BJ (cell line): ENCODE results near the gene AKT3. TPM values are rescaled to one million over a fixed set of nuclear protein-coding genes. Genes with fewer than 3 reads are reported as not detected.

Experiments used
- CTCF ChIA-PET: fragments of 350-600 bp; formaldehyde crosslinking; extraction: SDS; loops from one replicate; lab custom pipeline; 2021; ENCODE audit warnings: antibody characterized with exemption, inconsistent platforms; lab: Yijun Ruan, JAX
- POLR2A ChIA-PET: fragments of 300-600 bp; sonication (Branson Sonifier 250); formaldehyde crosslinking; extraction: SDS; loops from one replicate; lab custom pipeline; 2021; ENCODE audit warnings: antibody characterized with exemption; lab: Charles Lee
- DNase-seq: peaks from one replicate; pipeline ENCODE4 v3.0.0-alpha.2; 2011; ENCODE audit warnings: low read depth
- H3K27me3 ChIP-seq: 2 replicates; pipeline ENCODE4 v1.6.0; 2011; ENCODE audit warnings: low read length; ENCODE audit not compliant: control insufficient read depth, insufficient read depth
- H3K36me3 ChIP-seq: 2 replicates; pipeline ENCODE4 v1.5.1; 2011; ENCODE audit warnings: low read length; ENCODE audit not compliant: control insufficient read depth, insufficient read depth
- H3K4me3 ChIP-seq: 2 replicates; pipeline ENCODE4 v1.5.1; 2011; ENCODE audit warnings: low read depth, mild to moderate bottlenecking, control low read depth, low read length
- polyA plus RNA-seq: library from polyadenylated mRNA; depleted of rRNA; stranded (reverse); fragments of >200 nt; gene quantifications from 2 replicates; pipeline ENCODE4 v1.2.3, GENCODE V29; 2011
- TF ChIP-seq, protein P1 (sequence below): IDR thresholded peaks from 2 replicates; pipeline ENCODE4 v1.5.1; 2011; ENCODE audit warnings: low read depth, mild to moderate bottlenecking, control low read depth, inconsistent platforms, low read length, moderate library complexity; ENCODE audit not compliant: insufficient read depth

AKT3 gene
- polyA plus RNA-seq, 1 experiment = 23.8 TPM

DNA sequence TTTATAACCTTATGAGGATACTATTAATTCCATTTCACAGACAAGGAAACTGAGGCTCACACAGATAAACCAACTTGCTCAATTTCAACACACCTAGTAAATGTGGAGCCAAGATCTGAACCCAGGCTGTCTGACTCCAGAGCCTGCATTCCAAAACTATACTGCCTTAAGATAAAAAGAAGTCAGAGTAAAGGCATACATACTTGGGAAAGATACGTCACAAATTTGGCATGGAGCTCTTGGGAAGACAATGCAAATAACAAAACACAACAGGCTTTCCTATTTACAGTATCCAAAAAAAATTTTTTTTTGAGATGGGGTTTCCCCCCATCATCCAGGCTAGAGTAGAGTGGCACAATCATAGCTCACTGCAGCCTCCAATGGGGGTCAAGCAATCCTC lies 5.9 kb downstream of the AKT3 start:
- no peak for DNase-seq
- Histone ChIP-seq H3K4me3 (no peak overlapping the region), H3K27me3 (no peaks in the 10 kb centered on the region), H3K36me3 (no peaks in the 10 kb centered on the region)
- TF ChIP-seq, protein P1, sequence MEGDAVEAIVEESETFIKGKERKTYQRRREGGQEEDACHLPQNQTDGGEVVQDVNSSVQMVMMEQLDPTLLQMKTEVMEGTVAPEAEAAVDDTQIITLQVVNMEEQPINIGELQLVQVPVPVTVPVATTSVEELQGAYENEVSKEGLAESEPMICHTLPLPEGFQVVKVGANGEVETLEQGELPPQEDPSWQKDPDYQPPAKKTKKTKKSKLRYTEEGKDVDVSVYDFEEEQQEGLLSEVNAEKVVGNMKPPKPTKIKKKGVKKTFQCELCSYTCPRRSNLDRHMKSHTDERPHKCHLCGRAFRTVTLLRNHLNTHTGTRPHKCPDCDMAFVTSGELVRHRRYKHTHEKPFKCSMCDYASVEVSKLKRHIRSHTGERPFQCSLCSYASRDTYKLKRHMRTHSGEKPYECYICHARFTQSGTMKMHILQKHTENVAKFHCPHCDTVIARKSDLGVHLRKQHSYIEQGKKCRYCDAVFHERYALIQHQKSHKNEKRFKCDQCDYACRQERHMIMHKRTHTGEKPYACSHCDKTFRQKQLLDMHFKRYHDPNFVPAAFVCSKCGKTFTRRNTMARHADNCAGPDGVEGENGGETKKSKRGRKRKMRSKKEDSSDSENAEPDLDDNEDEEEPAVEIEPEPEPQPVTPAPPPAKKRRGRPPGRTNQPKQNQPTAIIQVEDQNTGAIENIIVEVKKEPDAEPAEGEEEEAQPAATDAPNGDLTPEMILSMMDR = no peak
- POLR2A ChIA-PET = no interaction called here
- CTCF ChIA-PET = no interaction called here

GRCh38 chr1:243842978-243843511 lies 7.0 kb downstream of the AKT3 start:
- no peak overlapping the region for H3K4me3 ChIP-seq
- CTCF ChIA-PET = interaction anchor here (0.5 kb wide), 1 partner anchor 1418 kb away, joined by 6 read pairs; no protein-coding TSS in a partner anchor
- no peaks in the 10 kb centered on the region for H3K36me3 ChIP-seq
- TF ChIP-seq, protein P1 = no peak
- peak; percentile 89 for DNase-seq
- H3K27me3 ChIP-seq = no peaks in the 10 kb centered on the region
- POLR2A ChIA-PET = no interaction called here

DNA sequence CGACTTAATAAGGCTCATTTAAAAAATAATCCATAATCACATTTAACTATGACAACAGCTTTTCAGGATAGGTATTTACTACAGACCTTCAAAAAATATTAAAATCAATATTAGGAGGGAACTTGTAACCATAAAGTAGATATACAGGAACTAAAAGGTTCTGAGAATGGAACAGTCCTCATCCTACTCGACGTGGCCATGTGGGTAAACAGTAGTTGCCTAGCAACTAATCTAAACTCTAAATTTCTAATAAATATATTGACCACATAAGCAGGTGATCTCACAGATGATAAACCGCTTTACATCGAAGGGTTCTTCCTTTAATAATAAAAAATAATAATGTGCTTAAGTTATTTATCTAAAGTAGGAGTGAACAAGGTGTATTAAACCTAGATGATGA lies 7.9 kb downstream of the AKT3 start:
- ChIA-PET POLR2A (no interaction called here), CTCF (no interaction called here)
- H3K4me3 ChIP-seq = no peak overlapping the region
- TF ChIP-seq, protein P1 = no peak
- no peak for DNase-seq
- H3K27me3 ChIP-seq = no peaks in the 10 kb centered on the region
- no peaks in the 10 kb centered on the region for H3K36me3 ChIP-seq

- TF ChIP-seq, protein P1 = no peak
- Histone ChIP-seq H3K4me3 (no peak overlapping the region), H3K36me3 (no peaks in the 10 kb centered on the region), H3K27me3 (no peaks in the 10 kb centered on the region)
- POLR2A ChIA-PET = no interaction called here
- CTCF ChIA-PET = no interaction called here
- no peak for DNase-seq
Observed at GRCh38 chr1:243841507-243841906, 8.5 kb downstream of the AKT3 start.

GRCh38 chr1:243837907-243838535 lies 12.0 kb downstream of the AKT3 start:
- DNase-seq = no peak
- CTCF ChIA-PET = interaction anchor here (0.6 kb wide), 1 partner anchor 19 kb away, joined by 3 read pairs; no protein-coding TSS in a partner anchor
- Histone ChIP-seq H3K36me3 (no peaks in the 10 kb centered on the region), H3K4me3 (no peak overlapping the region), H3K27me3 (no peaks in the 10 kb centered on the region)
- POLR2A ChIA-PET = no interaction called here
- TF ChIP-seq, protein P1 = no peak
